Esophagus squamous epithelium (tissue), 5 donors: ENCODE measurements around the gene FRYL. TPM values are rescaled to one million over a fixed set of nuclear protein-coding genes. Genes with fewer than 3 reads are reported as not detected.
"Not testable (repeated sequence)": the region's sequence is repeated elsewhere in the genome, so short reads cannot be mapped to it uniquely, and the experiment has no call there.

Experiments used
- DNase-seq: peaks from one replicate; lab custom pipeline; 2025; lab: John Stamatoyannopoulos, UW
- H3K27ac ChIP-seq, 4 donors: fragments of 200-600 bp; sonication (generic); one replicate each; pipeline ENCODE4 v1.5.1; 2016 to 2019; ENCODE audit warnings: mild to moderate bottlenecking in 1 of 4
- H3K27me3 ChIP-seq, 4 donors: fragments of 200-600 bp; sonication (generic); 1 replicate in 3 of 4; 2 replicates in 1 of 4; pipeline versions ENCODE4 v1.5.1 to v1.6.0; 2017 to 2021; ENCODE audit warnings: antibody characterized with exemption in 1 of 4
- H3K36me3 ChIP-seq, 3 donors: fragments of 200-600 bp; sonication (generic); one replicate each; pipeline ENCODE4 v1.5.1; 2016 to 2019
- H3K4me1 ChIP-seq, 3 donors: fragments of 200-600 bp; sonication (generic); one replicate each; pipeline ENCODE4 v1.5.1; 2017 to 2019
- H3K4me3 ChIP-seq, 4 donors: fragments of 200-600 bp; sonication (generic); 1 replicate in 3 of 4; 2 replicates in 1 of 4; pipeline ENCODE4 v1.5.1; 2016 to 2019; ENCODE audit warnings: mild to moderate bottlenecking in 2 of 4, moderate library complexity in 1 of 4
- H3K9me3 ChIP-seq, 3 donors: fragments of 200-600 bp; sonication (generic); one replicate each; pipeline ENCODE4 v1.5.1; 2016 to 2019
- POLR2A ChIP-seq, 4 donors: fragments of 450-650 bp; IDR thresholded peaks; one replicate each; pipeline ENCODE4 v1.6.1; 2017; ENCODE audit warnings: antibody characterized with exemption in 4 of 4, mild to moderate bottlenecking in 4 of 4, moderate library complexity in 3 of 4
- WGBS, 2 donors: methylation state at CpG; one replicate each; pipeline ENCODE4 v1.1.5; 2018; 5-methylcytosine and 5-hydroxymethylcytosine counted together
- intact Hi-C: fragments of 100-400 bp; cut with DNase I; formaldehyde crosslinking; loops from one replicate; pipeline ENCODE4 v1.15.0; 2022
- total RNA-seq, 4 donors: library from RNA; depleted of rRNA; stranded (reverse); fragments of >200 nt; gene quantifications; one replicate each; pipeline ENCODE4 v1.1.0, GENCODE V29; 2016
- TF ChIP-seq, protein P1 (sequence below), 6 experiments: fragments of 450-650 bp in 4 of 6; fragments of 200-600 bp in 2 of 6; sonication (generic) in 2 of 6; IDR thresholded peaks; one replicate each; pipeline ENCODE4 v1.5.1; 2016 to 2019; ENCODE audit warnings: antibody characterized with exemption in 6 of 6, mild to moderate bottlenecking in 4 of 6, moderate library complexity in 4 of 6
- donor health status: DM: yes; HTN: yes; CAD: no.

FRYL gene
- total RNA-seq, 4 donors from 2014 or later: 26.1 to 69.6 (median 38.1) TPM

DNA sequence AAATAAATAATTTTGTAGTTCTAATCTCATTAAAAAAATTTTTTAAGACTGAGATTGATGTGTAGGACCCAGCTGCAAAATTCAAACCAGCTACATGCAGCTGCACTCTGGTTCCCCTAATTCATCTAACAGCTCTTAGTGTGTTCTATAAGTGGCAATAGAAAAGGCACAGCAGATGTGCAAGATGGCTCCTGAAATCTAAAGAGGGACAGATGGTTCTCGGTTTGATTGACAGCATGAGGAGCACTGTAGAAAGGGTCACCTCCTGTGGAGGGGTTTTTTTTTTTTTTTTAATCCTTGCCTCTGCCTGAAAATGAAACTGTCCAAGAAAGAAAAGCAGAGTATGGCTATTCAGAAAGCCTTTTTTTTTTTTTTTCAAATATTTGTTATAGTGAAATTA is 33.9 kb upstream of the FRYL start:
- WGBS, 2 donors: 47 to 54% methylated on average over 1 of the region's 1 CpG
- Histone ChIP-seq H3K4me1 (no peaks in the 10 kb centered on the region), H3K27ac (no peak overlapping the region), H3K9me3 (no peaks in the 10 kb centered on the region), H3K27me3 (peaks cover 0 to 11% (median 0%) of the 10 kb centered on the region in 4 donors), H3K36me3 (no peaks in the 10 kb centered on the region), H3K4me3 (no peak overlapping the region)
- TF ChIP-seq POLR2A (IDR thresholded peaks at IDR 0.05): no peak
- TF ChIP-seq, protein P1, sequence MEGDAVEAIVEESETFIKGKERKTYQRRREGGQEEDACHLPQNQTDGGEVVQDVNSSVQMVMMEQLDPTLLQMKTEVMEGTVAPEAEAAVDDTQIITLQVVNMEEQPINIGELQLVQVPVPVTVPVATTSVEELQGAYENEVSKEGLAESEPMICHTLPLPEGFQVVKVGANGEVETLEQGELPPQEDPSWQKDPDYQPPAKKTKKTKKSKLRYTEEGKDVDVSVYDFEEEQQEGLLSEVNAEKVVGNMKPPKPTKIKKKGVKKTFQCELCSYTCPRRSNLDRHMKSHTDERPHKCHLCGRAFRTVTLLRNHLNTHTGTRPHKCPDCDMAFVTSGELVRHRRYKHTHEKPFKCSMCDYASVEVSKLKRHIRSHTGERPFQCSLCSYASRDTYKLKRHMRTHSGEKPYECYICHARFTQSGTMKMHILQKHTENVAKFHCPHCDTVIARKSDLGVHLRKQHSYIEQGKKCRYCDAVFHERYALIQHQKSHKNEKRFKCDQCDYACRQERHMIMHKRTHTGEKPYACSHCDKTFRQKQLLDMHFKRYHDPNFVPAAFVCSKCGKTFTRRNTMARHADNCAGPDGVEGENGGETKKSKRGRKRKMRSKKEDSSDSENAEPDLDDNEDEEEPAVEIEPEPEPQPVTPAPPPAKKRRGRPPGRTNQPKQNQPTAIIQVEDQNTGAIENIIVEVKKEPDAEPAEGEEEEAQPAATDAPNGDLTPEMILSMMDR (IDR thresholded peaks at IDR 0.05): no peak
- intact Hi-C loops: no loop called here
- no peak for DNase-seq

DNA sequence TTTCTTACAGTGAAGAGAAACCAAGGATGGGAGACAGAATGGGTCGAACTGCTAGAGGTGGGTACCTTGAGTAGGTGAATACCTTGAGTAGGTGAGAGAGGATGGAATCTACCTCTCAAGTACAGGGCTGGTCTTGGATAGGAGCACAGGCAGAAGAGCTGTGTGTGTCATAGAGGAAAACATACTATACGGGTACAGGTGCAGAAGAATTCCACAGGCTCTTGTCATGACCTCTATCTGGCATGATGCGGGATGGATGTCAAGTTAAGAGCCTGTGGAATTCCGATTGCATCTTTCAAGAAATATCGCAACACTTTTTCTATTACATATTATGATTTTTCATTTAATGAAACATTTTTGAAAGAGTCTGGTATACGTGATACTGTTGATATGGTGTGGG is 32.8 kb upstream of the FRYL start:
- no peak for DNase-seq
- no peak overlapping the region for H3K4me3 ChIP-seq
- intact Hi-C loops: no loop called here
- no peaks in the 10 kb centered on the region for H3K36me3 ChIP-seq
- WGBS, 2 donors: 71 to 76% methylated on average over 6 of the region's 6 CpGs
- no peak overlapping the region for H3K27ac ChIP-seq
- no peaks in the 10 kb centered on the region for H3K4me1 ChIP-seq
- H3K27me3 ChIP-seq: peaks cover 0 to 10% (median 0%) of the 10 kb centered on the region in 4 donors
- H3K9me3 ChIP-seq: no peaks in the 10 kb centered on the region
- TF ChIP-seq, protein P1 (IDR thresholded peaks at IDR 0.05): no peak
- no peak for TF ChIP-seq POLR2A (IDR thresholded peaks at IDR 0.05)

DNA sequence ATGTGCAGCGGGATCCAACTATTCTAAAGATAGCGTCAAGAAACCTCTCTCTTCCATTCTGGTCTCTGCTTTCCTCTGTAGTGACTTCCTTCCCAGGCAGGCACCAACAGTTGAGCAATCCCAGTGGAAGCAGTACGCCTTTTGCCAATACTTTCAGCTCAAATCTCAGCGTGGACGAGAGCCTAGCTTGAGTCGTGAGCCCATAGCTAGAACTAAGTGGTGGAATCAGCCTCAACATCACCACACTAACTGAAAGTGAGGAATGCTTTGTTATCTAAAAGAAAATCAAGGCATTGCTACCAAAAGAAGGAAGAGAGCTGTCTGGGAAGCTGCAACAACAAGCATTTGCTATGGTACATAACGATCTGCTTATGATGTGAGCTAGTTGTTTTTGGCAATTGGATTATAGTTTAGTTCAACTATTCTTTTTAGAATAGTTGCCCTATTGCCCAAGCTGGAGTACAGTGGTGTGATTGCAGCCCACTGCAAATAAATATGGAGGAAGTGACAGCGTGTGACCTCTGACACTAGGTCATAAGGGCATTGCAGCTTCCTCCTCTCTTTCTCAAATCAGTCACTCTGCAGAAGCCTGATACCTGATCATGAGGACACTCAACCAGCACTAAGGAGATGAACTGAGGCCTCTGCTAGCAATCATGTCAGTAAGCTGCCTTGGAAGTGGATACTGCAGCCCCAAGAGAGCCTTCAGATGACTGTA is 24.7 kb upstream of the FRYL start:
- H3K36me3 ChIP-seq: no peaks in the 10 kb centered on the region
- WGBS, 2 donors: 77 to 81% methylated on average over 5 to 8 of the region's 8 CpGs
- TF ChIP-seq, protein P1 (IDR thresholded peaks at IDR 0.05): no peak
- TF ChIP-seq POLR2A (IDR thresholded peaks at IDR 0.05): no peak
- intact Hi-C loops: no loop called here
- no peak overlapping the region for H3K4me3 ChIP-seq
- H3K27me3 ChIP-seq: no peaks in the 10 kb centered on the region
- H3K4me1 ChIP-seq: peaks cover 5 to 20% (median 9%) of the 10 kb centered on the region in 3 donors
- no peaks in the 10 kb centered on the region for H3K9me3 ChIP-seq
- no peak for DNase-seq
- H3K27ac ChIP-seq: no peak overlapping the region

DNA sequence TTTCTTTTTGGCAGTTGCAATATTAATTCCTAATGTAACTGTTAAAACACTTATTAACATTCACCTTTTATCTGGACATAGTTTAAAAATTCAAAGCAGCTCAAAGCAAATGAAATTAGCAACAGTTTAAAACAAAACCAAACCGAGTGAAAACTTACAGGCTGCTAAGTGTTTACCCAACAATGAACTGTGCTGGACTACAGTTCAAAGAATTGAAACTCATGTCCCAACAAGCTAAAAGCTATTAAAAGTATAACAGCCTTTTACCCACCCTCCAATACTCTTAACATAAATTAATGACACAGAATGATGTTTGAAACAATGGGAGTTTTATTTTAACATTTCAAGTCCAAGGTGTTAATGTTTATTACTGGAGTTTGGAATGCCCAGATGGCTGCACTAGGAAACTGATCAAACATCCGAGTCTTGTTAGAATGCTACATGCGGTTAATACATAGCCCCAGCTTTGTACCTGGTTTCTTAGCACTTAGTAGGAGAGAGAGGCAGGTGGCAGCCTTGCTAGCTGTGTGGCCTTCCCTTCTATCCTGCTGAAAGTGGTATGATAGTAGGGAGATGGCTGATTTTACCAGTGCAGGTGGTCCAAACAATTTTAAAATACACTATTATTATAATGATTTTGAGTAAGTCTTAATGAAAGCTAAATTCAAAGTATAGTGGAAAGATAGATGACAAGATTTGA is 21.1 kb upstream of the FRYL start:
- Histone ChIP-seq H3K4me1 (peaks cover 5 to 20% (median 9%) of the 10 kb centered on the region in 3 donors), H3K36me3 (no peaks in the 10 kb centered on the region), H3K27me3 (no peaks in the 10 kb centered on the region), H3K4me3 (no peak overlapping the region), H3K9me3 (no peaks in the 10 kb centered on the region), H3K27ac (peak overlapping the region in 2 of 4 donors; percentile 3 to 4)
- no peak for DNase-seq
- intact Hi-C loops: no loop called here
- WGBS, 2 donors: 46 to 48% methylated on average over 3 of the region's 3 CpGs
- TF ChIP-seq, protein P1 (IDR thresholded peaks at IDR 0.05): no peak
- no peak for TF ChIP-seq POLR2A (IDR thresholded peaks at IDR 0.05)

DNA sequence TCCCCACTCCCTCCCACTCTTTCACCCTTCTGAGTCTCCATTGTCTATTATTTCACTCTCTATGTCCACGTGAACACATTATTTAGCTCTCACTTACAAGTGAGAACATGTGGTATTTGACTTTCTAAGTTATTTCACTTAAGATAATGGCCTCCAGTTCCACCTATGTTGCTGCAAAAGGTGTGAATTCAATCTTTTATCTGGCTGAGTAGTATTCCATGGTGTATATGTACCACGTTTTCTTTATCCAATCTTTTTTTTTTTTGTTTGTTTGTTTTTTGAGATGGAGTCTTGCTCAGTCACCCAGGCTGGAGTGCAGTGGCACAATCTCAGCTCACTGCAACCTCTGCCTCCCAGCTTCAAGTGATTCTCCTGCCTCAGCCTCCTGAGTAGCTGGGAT is 20.1 kb upstream of the FRYL start:
- H3K4me3 ChIP-seq, H3K27me3 ChIP-seq, DNase-seq, H3K9me3 ChIP-seq, intact Hi-C loops, H3K27ac ChIP-seq, H3K36me3 ChIP-seq: not testable (repeated sequence)
- WGBS, 2 donors: 67 to 71% methylated on average over 2 of the region's 2 CpGs
- H3K4me1 ChIP-seq: peaks cover 5 to 20% (median 9%) of the 10 kb centered on the region in 3 donors
